CD14-positive monocyte (primary cell): ENCODE measurements around the gene SCEL. TPM values are rescaled to one million over a fixed set of nuclear protein-coding genes. Genes with fewer than 3 reads are reported as not detected.

ENCODE experiments used
- DNase-seq, 3 donors: peaks; one replicate each; pipeline ENCODE4 v3.0.0-alpha.2; 2011 to 2022
- H2AFZ ChIP-seq: 2 replicates; pipeline ENCODE4 v1.6.0; 2012; ENCODE audit warnings: mild to moderate bottlenecking, low read depth, low read length, inconsistent platforms; ENCODE audit not compliant: insufficient read depth, poor library complexity, severe bottlenecking
- H3K27ac ChIP-seq, 2 donors: 1 replicate in 1 of 2; 2 replicates in 1 of 2; pipeline ENCODE4 v1.5.1; 2012 to 2013; ENCODE audit warnings: low read length in 2 of 2, control low read depth in 1 of 2, inconsistent platforms in 1 of 2, low read depth in 1 of 2, mild to moderate bottlenecking in 1 of 2
- H3K27me3 ChIP-seq, 2 donors: one replicate each; pipeline versions ENCODE4 v1.6.0 to v1.6.1; 2011 to 2013; ENCODE audit warnings: low read length in 2 of 2; ENCODE audit not compliant: control insufficient read depth in 2 of 2, insufficient read depth in 2 of 2
- H3K36me3 ChIP-seq, 2 donors: replicated peaks in 1 of 2; 1 replicate in 1 of 2; 2 replicates in 1 of 2; pipeline versions ENCODE4 v1.5.1 to v1.6.1; 2012 to 2013; ENCODE audit warnings: low read length in 2 of 2, control low read depth in 1 of 2, inconsistent platforms in 1 of 2, mild to moderate bottlenecking in 1 of 2; ENCODE audit not compliant: insufficient read depth in 2 of 2, control insufficient read depth in 1 of 2
- H3K4me1 ChIP-seq, 2 donors: 1 replicate in 1 of 2; 2 replicates in 1 of 2; pipeline versions ENCODE4 v1.5.1 to v1.6.1; 2012 to 2013; ENCODE audit warnings: low read length in 2 of 2, control low read depth in 1 of 2, inconsistent platforms in 1 of 2, mild to moderate bottlenecking in 1 of 2, moderate library complexity in 1 of 2; ENCODE audit not compliant: insufficient read depth in 2 of 2, control insufficient read depth in 1 of 2
- H3K4me2 ChIP-seq: replicated peaks from 2 replicates; pipeline ENCODE3; 2012; ENCODE audit warnings: low read length, moderate library complexity, mild to moderate bottlenecking; ENCODE audit not compliant: poor library complexity, severe bottlenecking; ENCODE audit errors: extremely low read depth
- H3K4me3 ChIP-seq, 3 experiments: fragments of 200-600 bp in 1 of 3; sonication (generic) in 1 of 3; replicated peaks in 1 of 3; 1 replicate in 2 of 3; 2 replicates in 1 of 3; pipeline ENCODE4 v1.5.1; 2011 to 2013; ENCODE audit warnings: low read length in 3 of 3, mild to moderate bottlenecking in 3 of 3, control low read depth in 2 of 3, low read depth in 2 of 3, inconsistent platforms in 1 of 3, moderate library complexity in 1 of 3
- H3K79me2 ChIP-seq: 2 replicates; pipeline ENCODE4 v1.6.0; 2012; ENCODE audit warnings: mild to moderate bottlenecking, control low read depth, inconsistent platforms, low read length, moderate library complexity; ENCODE audit not compliant: insufficient read depth
- H3K9ac ChIP-seq: 2 replicates; pipeline ENCODE4 v1.6.0; 2017; ENCODE audit warnings: low read length, mild to moderate bottlenecking; ENCODE audit not compliant: insufficient read depth, poor library complexity, severe bottlenecking
- H3K9me3 ChIP-seq, 2 donors: replicated peaks in 1 of 2; 1 replicate in 1 of 2; 2 replicates in 1 of 2; pipeline versions ENCODE4 v1.5.1 to v1.6.1; 2012 to 2013; ENCODE audit warnings: low read length in 2 of 2, control low read depth in 1 of 2; ENCODE audit not compliant: control insufficient read depth in 1 of 2, insufficient read depth in 1 of 2
- H4K20me1 ChIP-seq: 2 replicates; pipeline ENCODE4 v1.6.0; 2012; ENCODE audit warnings: mild to moderate bottlenecking, low read length, control low read depth, moderate library complexity; ENCODE audit not compliant: insufficient read depth
- H3K27ac Mint-ChIP-seq, 7 donors: one replicate each; pipeline ENCODE4 v1.8.0; 2020; ENCODE audit warnings: mild to moderate bottlenecking in 7 of 7, mixed read lengths in 7 of 7, moderate library complexity in 6 of 7, inconsistent platforms in 2 of 7
- H3K27me3 Mint-ChIP-seq, 3 donors: one replicate each; pipeline ENCODE4 v1.8.0; 2021 to 2022; ENCODE audit warnings: low read depth in 3 of 3, mild to moderate bottlenecking in 3 of 3, mixed read lengths in 3 of 3, moderate library complexity in 3 of 3, inconsistent platforms in 1 of 3
- H3K36me3 Mint-ChIP-seq, 2 donors: one replicate each; pipeline ENCODE4 v1.8.0; 2020; ENCODE audit warnings: mixed read lengths in 2 of 2, inconsistent platforms in 1 of 2, mild to moderate bottlenecking in 1 of 2
- H3K4me1 Mint-ChIP-seq: one replicate; pipeline ENCODE4 v1.8.0; 2020; ENCODE audit warnings: mild to moderate bottlenecking, mixed read lengths
- H3K4me3 Mint-ChIP-seq, 2 donors: one replicate each; pipeline ENCODE4 v1.8.0; 2020; ENCODE audit warnings: mild to moderate bottlenecking in 2 of 2, mixed read lengths in 2 of 2, moderate library complexity in 1 of 2
- H3K9me3 Mint-ChIP-seq, 7 donors: one replicate each; pipeline ENCODE4 v1.8.0; 2020 to 2022; ENCODE audit warnings: mixed read lengths in 7 of 7, mild to moderate bottlenecking in 6 of 7, moderate library complexity in 6 of 7, inconsistent platforms in 2 of 7
- WGBS: methylation state at CpG from one replicate; pipeline ENCODE4 v1.1.5; 2013; ENCODE audit warnings: missing lambda C conversion rate; ENCODE audit not compliant: insufficient coverage; 5-methylcytosine and 5-hydroxymethylcytosine counted together
- intact Hi-C, 2 donors: fragments of 100-400 bp; cut with micrococcal nuclease; formaldehyde crosslinking; loops; one replicate each; pipeline versions ENCODE4 v1.15.0 to v1.15.1; 2023
- polyA plus RNA-seq, 3 donors: library from polyadenylated mRNA; depleted of rRNA in 1 of 3; unstranded in 2 of 3; stranded (reverse) in 1 of 3; fragments of 300-500 nt in 2 of 3; fragments of >200 nt in 1 of 3; fragmentation: Illumina TruSeq in 2 of 3; gene quantifications; 1 replicate in 2 of 3; 2 replicates in 1 of 3; pipeline ENCODE4 v1.2.3, GENCODE V29; 2012 to 2021
- TF ChIP-seq, protein P1 (sequence below): fragments of 200-600 bp; IDR thresholded peaks from one replicate; pipeline ENCODE4 v1.8.0; 2022; ENCODE audit warnings: antibody characterized with exemption, mild to moderate bottlenecking

The SCEL gene
- polyA plus RNA-seq, 3 donors, result not detected

DNA sequence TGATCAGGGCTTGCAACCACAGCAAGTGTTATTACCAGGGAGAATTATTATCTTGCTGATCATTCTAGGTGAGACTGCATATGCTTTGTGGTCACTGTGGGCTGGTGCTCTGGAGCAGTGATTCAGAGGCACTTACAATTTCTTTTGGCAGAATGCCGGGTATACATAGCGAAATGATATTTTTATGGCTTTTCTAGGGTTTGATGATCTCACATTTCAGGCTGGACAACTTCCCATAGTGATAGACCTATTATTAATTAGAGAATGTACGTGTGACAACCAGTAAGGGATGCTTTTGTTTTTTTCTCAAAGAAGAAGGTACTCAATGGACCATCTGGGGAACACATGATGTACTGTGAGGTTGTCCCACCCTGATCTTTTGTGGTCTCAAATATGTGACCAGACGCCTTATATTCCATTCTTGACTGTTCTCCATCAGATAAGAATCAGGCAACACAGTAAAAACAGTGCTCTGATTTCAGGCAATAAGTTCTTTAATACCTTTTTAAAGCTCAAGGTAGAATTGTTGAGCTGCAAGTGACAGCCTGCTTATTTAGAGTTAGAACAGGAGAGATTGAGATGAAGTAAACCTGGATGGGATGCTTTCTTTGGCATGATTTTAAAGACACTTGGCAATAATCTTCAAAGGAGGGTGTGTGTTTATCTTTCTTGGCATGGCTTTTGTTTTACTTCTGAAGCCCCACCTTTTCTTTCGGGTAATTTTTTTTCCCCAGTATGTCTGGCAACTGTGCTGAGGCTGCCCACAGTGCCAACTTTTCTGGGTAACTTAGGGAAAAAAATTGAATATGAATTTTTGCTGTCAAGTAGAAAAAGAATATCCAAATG lies 27.4 kb upstream of the SCEL start:
- Histone ChIP-seq H3K9me3 (no peaks in the 10 kb centered on the region), H3K27me3 (no peaks in the 10 kb centered on the region), H3K4me2 (no peak overlapping the region), H3K36me3 (no peaks in the 10 kb centered on the region), H3K79me2 (no peaks in the 10 kb centered on the region), H4K20me1 (no peaks in the 10 kb centered on the region), H3K27ac (no peak overlapping the region), H2AFZ (no peak overlapping the region), H3K4me3 (no peak overlapping the region), H3K4me1 (no peaks in the 10 kb centered on the region), H3K9ac (no peak overlapping the region)
- TF ChIP-seq, protein P1, sequence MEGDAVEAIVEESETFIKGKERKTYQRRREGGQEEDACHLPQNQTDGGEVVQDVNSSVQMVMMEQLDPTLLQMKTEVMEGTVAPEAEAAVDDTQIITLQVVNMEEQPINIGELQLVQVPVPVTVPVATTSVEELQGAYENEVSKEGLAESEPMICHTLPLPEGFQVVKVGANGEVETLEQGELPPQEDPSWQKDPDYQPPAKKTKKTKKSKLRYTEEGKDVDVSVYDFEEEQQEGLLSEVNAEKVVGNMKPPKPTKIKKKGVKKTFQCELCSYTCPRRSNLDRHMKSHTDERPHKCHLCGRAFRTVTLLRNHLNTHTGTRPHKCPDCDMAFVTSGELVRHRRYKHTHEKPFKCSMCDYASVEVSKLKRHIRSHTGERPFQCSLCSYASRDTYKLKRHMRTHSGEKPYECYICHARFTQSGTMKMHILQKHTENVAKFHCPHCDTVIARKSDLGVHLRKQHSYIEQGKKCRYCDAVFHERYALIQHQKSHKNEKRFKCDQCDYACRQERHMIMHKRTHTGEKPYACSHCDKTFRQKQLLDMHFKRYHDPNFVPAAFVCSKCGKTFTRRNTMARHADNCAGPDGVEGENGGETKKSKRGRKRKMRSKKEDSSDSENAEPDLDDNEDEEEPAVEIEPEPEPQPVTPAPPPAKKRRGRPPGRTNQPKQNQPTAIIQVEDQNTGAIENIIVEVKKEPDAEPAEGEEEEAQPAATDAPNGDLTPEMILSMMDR, result no peak
- intact Hi-C loops, result no loop called here
- Mint-ChIP-seq H3K9me3 (no peaks in the 10 kb centered on the region), H3K27me3 (peaks cover 0 to 2% (median 0%) of the 10 kb centered on the region in 3 donors), H3K27ac (no peak overlapping the region), H3K4me1 (peaks cover 4% of the 10 kb centered on the region), H3K4me3 (no peak overlapping the region), H3K36me3 (no peaks in the 10 kb centered on the region)
- no peak for DNase-seq
- no CpG with 5 or more reads among the region's 5 CpGs for WGBS

DNA sequence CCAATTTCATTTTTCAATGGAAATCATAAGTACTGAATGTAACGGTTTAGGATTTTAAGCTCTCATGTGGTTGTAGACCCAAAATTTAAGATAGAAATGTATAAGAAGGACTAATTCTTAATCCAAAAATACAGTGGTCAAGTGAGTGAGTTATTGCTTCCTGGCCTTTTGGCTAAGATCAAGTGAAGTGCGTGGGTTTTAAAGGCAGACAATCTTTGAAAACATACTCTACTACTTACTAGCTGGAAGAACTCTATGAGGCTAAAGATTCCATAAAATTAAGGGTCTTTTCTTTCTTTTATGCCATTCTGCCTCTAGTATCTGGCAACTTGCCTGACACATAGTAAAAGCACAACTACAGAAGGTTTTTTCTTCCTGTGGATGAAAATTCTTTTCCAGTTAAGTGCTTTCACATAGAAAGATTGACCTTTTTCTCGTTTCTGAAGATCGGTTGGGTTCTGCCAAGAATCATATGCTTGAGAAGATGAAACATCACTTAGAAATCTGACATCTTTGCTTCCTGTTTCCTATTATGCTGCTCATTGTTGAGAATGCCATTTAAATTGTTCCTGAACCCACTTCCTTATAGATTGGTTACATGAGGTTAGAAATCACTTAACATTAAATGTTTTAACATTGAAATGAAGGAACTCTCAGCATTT lies 26.4 kb upstream of the SCEL start:
- 0% methylated on average over 2 of the region's 4 CpGs for WGBS
- Histone ChIP-seq H3K36me3 (no peaks in the 10 kb centered on the region), H3K9me3 (no peaks in the 10 kb centered on the region), H3K79me2 (no peaks in the 10 kb centered on the region), H3K4me1 (no peaks in the 10 kb centered on the region), H3K27me3 (no peaks in the 10 kb centered on the region), H3K9ac (no peak overlapping the region), H3K4me3 (no peak overlapping the region), H3K27ac (no peak overlapping the region), H3K4me2 (no peak overlapping the region), H2AFZ (no peak overlapping the region), H4K20me1 (no peaks in the 10 kb centered on the region)
- Mint-ChIP-seq H3K4me3 (no peak overlapping the region), H3K27ac (no peak overlapping the region), H3K36me3 (no peaks in the 10 kb centered on the region), H3K9me3 (no peaks in the 10 kb centered on the region), H3K27me3 (peaks cover 0 to 2% (median 0%) of the 10 kb centered on the region in 3 donors), H3K4me1 (peaks cover 10% of the 10 kb centered on the region)
- no peak for DNase-seq
- intact Hi-C loops, result no loop called here
- TF ChIP-seq, protein P1, result no peak
